HCT116 (cell line): Measurements from ENCODE around the gene SERPINE3. TPM values are rescaled to one million over a fixed set of nuclear protein-coding genes. Genes with fewer than 3 reads are reported as not detected.

Source experiments
- ATAC-seq: fragments of 200-7000 bp; cut with Tn5 transposase; 2 replicates; pipeline ENCODE4 v1.9.1; 2020; ENCODE audit warnings: mild to moderate bottlenecking, moderate library complexity
- BruUV-seq: library from RNA; stranded (reverse); fragments of 400-500 nt; replicated peaks from 2 replicates; lab custom pipeline; 2021; lab: Mats Ljungman, UMichigan
- CTCF ChIA-PET: fragments of 300-600 bp; sonication (Branson Sonifier 250); formaldehyde crosslinking; loops from one replicate; lab custom pipeline; 2021; ENCODE audit warnings: antibody characterized with exemption; lab: Charles Lee
- POLR2A ChIA-PET: fragments of 300-600, 350-600 bp; sonication (Branson Sonifier 250); formaldehyde crosslinking; loops from one replicate; lab custom pipeline; 2021; ENCODE audit warnings: antibody characterized with exemption; lab: Charles Lee
- RAD21 ChIA-PET, 2 experiments: fragments of 300-600 bp; sonication (Branson Sonifier 250); formaldehyde crosslinking; loops; one replicate each; lab custom pipeline; 2023; ENCODE audit warnings: low total read pairs in 2 of 2; ENCODE audit not compliant: uncharacterized antibody in 2 of 2, unreplicated experiment in 2 of 2, low non-redundant PET in 1 of 2; lab: Charles Lee
- DNase-seq: peaks from one replicate; pipeline ENCODE4 v3.0.0-alpha.2; 2010; ENCODE audit warnings: low read depth, low spot score
- H2AFZ ChIP-seq: fragments of 200-600 bp; shearing (Covaris generic), sonication (generic); 2 replicates; pipeline ENCODE4 v1.6.1; 2017; ENCODE audit warnings: low read depth, mixed run types, mixed read lengths, antibody characterized with exemption, low read length; ENCODE audit not compliant: poor library complexity, severe bottlenecking
- H3K27ac ChIP-seq: 2 replicates; pipeline ENCODE4 v1.5.1; 2012; ENCODE audit warnings: low read depth, low read length
- H3K27me3 ChIP-seq: fragments of 200-600 bp; sonication (generic); 2 replicates; pipeline ENCODE4 v1.6.1; 2016; ENCODE audit warnings: mixed run types, low read length, mixed read lengths; ENCODE audit not compliant: insufficient read depth
- H3K36me3 ChIP-seq, 2 experiments: fragments of 200-500 bp in 1 of 2; fragments of 200-600 bp in 1 of 2; sonication (Bioruptor generic) in 1 of 2; sonication (generic) in 1 of 2; 2 replicates each; pipeline versions ENCODE4 v1.5.1 to v1.6.1; 2014 to 2016; ENCODE audit warnings: low read length in 2 of 2, inconsistent platforms in 1 of 2, mixed read lengths in 1 of 2, mixed run types in 1 of 2; ENCODE audit not compliant: insufficient read depth in 2 of 2, control insufficient read depth in 1 of 2
- H3K4me1 ChIP-seq, 2 experiments: fragments of 200-600 bp in 1 of 2; sonication (generic) in 1 of 2; 2 replicates each; pipeline versions ENCODE4 v1.5.1 to v1.6.1; 2012 to 2017; ENCODE audit warnings: low read length in 2 of 2, inconsistent platforms in 1 of 2, mild to moderate bottlenecking in 1 of 2, mixed read lengths in 1 of 2, mixed run types in 1 of 2, moderate library complexity in 1 of 2; ENCODE audit not compliant: insufficient read depth in 2 of 2, control insufficient read depth in 1 of 2
- H3K4me2 ChIP-seq: fragments of 200-600 bp; sonication (generic); 2 replicates; pipeline ENCODE4 v1.6.1; 2017; ENCODE audit warnings: mixed run types, low read length, mixed read lengths
- H3K4me3 ChIP-seq, 2 experiments: fragments of 200-600 bp in 1 of 2; sonication (generic) in 1 of 2; replicated peaks in 1 of 2; 2 replicates each; pipeline ENCODE4 v1.5.1; 2011 to 2016; ENCODE audit warnings: low read length in 2 of 2, control low read depth in 1 of 2, low read depth in 1 of 2, mild to moderate bottlenecking in 1 of 2, mixed read lengths in 1 of 2, mixed run types in 1 of 2
- H3K79me2 ChIP-seq: fragments of 200-600 bp; sonication (generic); 2 replicates; pipeline ENCODE4 v1.6.1; 2017; ENCODE audit warnings: mild to moderate bottlenecking, mixed run types, low read length, moderate library complexity, mixed read lengths; ENCODE audit not compliant: insufficient read depth
- H3K9ac ChIP-seq: fragments of 200-600 bp; sonication (generic); 2 replicates; pipeline ENCODE4 v1.6.1; 2016; ENCODE audit warnings: low read length, mixed read lengths
- H3K9me2 ChIP-seq: fragments of 200-600 bp; sonication (generic), shearing (Covaris generic); 2 replicates; pipeline ENCODE4 v1.6.1; 2017; ENCODE audit warnings: mixed run types, mild to moderate bottlenecking, moderate library complexity; ENCODE audit not compliant: insufficient read depth
- H3K9me3 ChIP-seq, 2 experiments: fragments of 200-500 bp in 1 of 2; fragments of 200-600 bp in 1 of 2; sonication (Bioruptor generic) in 1 of 2; sonication (generic) in 1 of 2; 2 replicates each; pipeline ENCODE4 v1.6.1; 2014 to 2017; ENCODE audit warnings: low read length in 2 of 2, mixed read lengths in 2 of 2, inconsistent platforms in 1 of 2, low read depth in 1 of 2, mild to moderate bottlenecking in 1 of 2, mixed run types in 1 of 2, moderate library complexity in 1 of 2; ENCODE audit not compliant: control insufficient read depth in 1 of 2, insufficient read depth in 1 of 2
- H4K20me1 ChIP-seq: fragments of 200-600 bp; sonication (generic), shearing (Covaris generic); 2 replicates; pipeline ENCODE4 v1.6.1; 2017; ENCODE audit warnings: mixed run types, mild to moderate bottlenecking, moderate library complexity; ENCODE audit not compliant: insufficient read depth
- EGR1 ChIP-seq: IDR thresholded peaks from 2 replicates; pipeline ENCODE4 v1.6.1; 2012; ENCODE audit warnings: low read depth
- EZH2 ChIP-seq: fragments of 200-600 bp; sonication (generic); IDR thresholded peaks from 2 replicates; pipeline ENCODE4 v1.6.1; 2017; ENCODE audit warnings: antibody characterized with exemption, mixed run types
- JUND ChIP-seq: IDR thresholded peaks from 2 replicates; pipeline ENCODE4 v1.6.1; 2012
- MAX ChIP-seq: IDR thresholded peaks from 2 replicates; pipeline ENCODE4 v1.6.1; 2012
- POLR2A ChIP-seq: IDR thresholded peaks from 2 replicates; pipeline ENCODE4 v1.7.0; 2011; ENCODE audit warnings: borderline replicate concordance; ENCODE audit not compliant: insufficient read depth, insufficient read length; ENCODE audit errors: extremely low read depth
- POLR2AphosphoS5 ChIP-seq: IDR thresholded peaks from 2 replicates; pipeline ENCODE4 v1.6.1; 2011; ENCODE audit warnings: mild to moderate bottlenecking, low read depth, low read length, moderate library complexity
- SP1 ChIP-seq: IDR thresholded peaks from 2 replicates; pipeline ENCODE4 v1.6.1; 2012; ENCODE audit warnings: low read depth
- SRF ChIP-seq: IDR thresholded peaks from 2 replicates; pipeline ENCODE4 v1.6.1; 2012; ENCODE audit warnings: low read depth
- TCF7L2 ChIP-seq: IDR thresholded peaks from 2 replicates; pipeline ENCODE4 v1.7.0; 2011; ENCODE audit warnings: borderline replicate concordance, inconsistent platforms; ENCODE audit not compliant: insufficient read depth, insufficient read length; ENCODE audit errors: extremely low read depth
- YY1 ChIP-seq: IDR thresholded peaks from 2 replicates; pipeline ENCODE4 v1.6.1; 2011; ENCODE audit warnings: low read length, low read depth, moderate library complexity, mild to moderate bottlenecking; ENCODE audit not compliant: insufficient replicate concordance; ENCODE audit errors: extremely low read depth
- ZFX ChIP-seq: fragments of 450-650 bp; IDR thresholded peaks from 2 replicates; pipeline ENCODE4 v1.6.1; 2017
- ZNF274 ChIP-seq: fragments of 200-500 bp; sonication (Bioruptor generic); IDR thresholded peaks from 2 replicates; pipeline ENCODE4 v1.6.1; 2014; ENCODE audit warnings: mild to moderate bottlenecking, low read depth, low read length, inconsistent platforms
- intact Hi-C: fragments of 100-400 bp; cut with micrococcal nuclease; formaldehyde crosslinking; loops from 2 replicates; pipeline ENCODE4 v1.10.0; 2022
- total RNA-seq: library from RNA; stranded (reverse); gene quantifications from one replicate; pipeline ENCODE4 v1.2.1, GENCODE V29; 2021; ENCODE audit not compliant: unreplicated experiment
- TF ChIP-seq, protein P1 (sequence below): IDR thresholded peaks from 2 replicates; pipeline ENCODE4 v1.6.1; 2012; ENCODE audit warnings: low read depth

The SERPINE3 gene
- total RNA-seq, 1 experiment from 2014 or later: not detected

GRCh38 chr13:51339952-51340732 lies 651 bp downstream of the SERPINE3 start:
- ChIA-PET RAD21 (no interaction called here), CTCF (no interaction called here), POLR2A (no interaction called here)
- no peak overlapping the region for H3K9ac ChIP-seq
- H3K9me2 ChIP-seq: no peaks in the 10 kb centered on the region
- ATAC-seq (no peak), DNase-seq (no peak)
- TF ChIP-seq EGR1 (no peak), YY1 (no peak), EZH2 (no peak), TCF7L2 (no peak), POLR2A (no peak), JUND (no peak), SRF (no peak), SP1 (no peak), MAX (no peak), ZFX (no peak), POLR2AphosphoS5 (no peak), ZNF274 (no peak)
- TF ChIP-seq, protein P1, sequence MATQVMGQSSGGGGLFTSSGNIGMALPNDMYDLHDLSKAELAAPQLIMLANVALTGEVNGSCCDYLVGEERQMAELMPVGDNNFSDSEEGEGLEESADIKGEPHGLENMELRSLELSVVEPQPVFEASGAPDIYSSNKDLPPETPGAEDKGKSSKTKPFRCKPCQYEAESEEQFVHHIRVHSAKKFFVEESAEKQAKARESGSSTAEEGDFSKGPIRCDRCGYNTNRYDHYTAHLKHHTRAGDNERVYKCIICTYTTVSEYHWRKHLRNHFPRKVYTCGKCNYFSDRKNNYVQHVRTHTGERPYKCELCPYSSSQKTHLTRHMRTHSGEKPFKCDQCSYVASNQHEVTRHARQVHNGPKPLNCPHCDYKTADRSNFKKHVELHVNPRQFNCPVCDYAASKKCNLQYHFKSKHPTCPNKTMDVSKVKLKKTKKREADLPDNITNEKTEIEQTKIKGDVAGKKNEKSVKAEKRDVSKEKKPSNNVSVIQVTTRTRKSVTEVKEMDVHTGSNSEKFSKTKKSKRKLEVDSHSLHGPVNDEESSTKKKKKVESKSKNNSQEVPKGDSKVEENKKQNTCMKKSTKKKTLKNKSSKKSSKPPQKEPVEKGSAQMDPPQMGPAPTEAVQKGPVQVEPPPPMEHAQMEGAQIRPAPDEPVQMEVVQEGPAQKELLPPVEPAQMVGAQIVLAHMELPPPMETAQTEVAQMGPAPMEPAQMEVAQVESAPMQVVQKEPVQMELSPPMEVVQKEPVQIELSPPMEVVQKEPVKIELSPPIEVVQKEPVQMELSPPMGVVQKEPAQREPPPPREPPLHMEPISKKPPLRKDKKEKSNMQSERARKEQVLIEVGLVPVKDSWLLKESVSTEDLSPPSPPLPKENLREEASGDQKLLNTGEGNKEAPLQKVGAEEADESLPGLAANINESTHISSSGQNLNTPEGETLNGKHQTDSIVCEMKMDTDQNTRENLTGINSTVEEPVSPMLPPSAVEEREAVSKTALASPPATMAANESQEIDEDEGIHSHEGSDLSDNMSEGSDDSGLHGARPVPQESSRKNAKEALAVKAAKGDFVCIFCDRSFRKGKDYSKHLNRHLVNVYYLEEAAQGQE: no peak
- no peak overlapping the region for H3K27ac ChIP-seq
- H3K79me2 ChIP-seq: no peaks in the 10 kb centered on the region
- intact Hi-C loops: no loop called here
- no peak overlapping the region for H3K4me2 ChIP-seq
- no TSS peak for BruUV-seq
- no peaks in the 10 kb centered on the region for H3K27me3 ChIP-seq
- no peak overlapping the region for H2AFZ ChIP-seq
- H3K9me3 ChIP-seq: no peaks in the 10 kb centered on the region
- no peaks in the 10 kb centered on the region for H4K20me1 ChIP-seq
- no peaks in the 10 kb centered on the region for H3K36me3 ChIP-seq
- H3K4me3 ChIP-seq: no peak overlapping the region
- H3K4me1 ChIP-seq: no peaks in the 10 kb centered on the region
